Measurements from ENCODE around the gene SAP30L.

Gene SAP30L

GRCh38 chr5:154465169-154465568 is 19.4 kb downstream of the SAP30L start:
- DNase-seq (ENCODE audit: low spot score) = peak; percentile 65

GRCh38 chr5:154466147-154466546 is 20.4 kb downstream of the SAP30L start:
- DNase-seq (ENCODE audit: low spot score) = peak; percentile 59

- no peak for DNase-seq (ENCODE audit: low spot score)
These were observed 20.9 kb downstream of the SAP30L start for GRCh38 chr5:154466671-154467070.

- DNase-seq (ENCODE audit: low spot score) = peak; percentile 78
These were observed 22.0 kb downstream of the SAP30L start for GRCh38 chr5:154467655-154468354.

GRCh38 chr5:154470137-154470536 is 24.3 kb downstream of the SAP30L start:
- no peak for DNase-seq (ENCODE audit: low spot score)

GRCh38 chr5:154470947-154471870 is 25.4 kb downstream of the SAP30L start:
- DNase-seq (ENCODE audit: low spot score) = peak; percentile 44

GRCh38 chr5:154472871-154473580 is 27.2 kb downstream of the SAP30L start:
- no peak for DNase-seq (ENCODE audit: low spot score)

GRCh38 chr5:154473581-154474283 is 27.9 kb downstream of the SAP30L start:
- DNase-seq (ENCODE audit: low spot score) = no peak

GRCh38 chr5:154474396-154475334 is 28.9 kb downstream of the SAP30L start:
- no peak for DNase-seq (ENCODE audit: low spot score)

GRCh38 chr5:154475591-154476353 is 30.0 kb downstream of the SAP30L start:
- no peak for DNase-seq (ENCODE audit: low spot score)

GRCh38 chr5:154476354-154477205 is 30.8 kb downstream of the SAP30L start:
- no peak for DNase-seq (ENCODE audit: low spot score)

- no peak for DNase-seq (ENCODE audit: low spot score)
These were observed 31.8 kb downstream of the SAP30L start for GRCh38 chr5:154477382-154478223.

GRCh38 chr5:154478224-154478565 is 32.4 kb downstream of the SAP30L start, which contains the start of gene HAND1:
HAND1 (minus strand) TSS chr5:154478227; CDS start chr5:154478008, 219 bp downstream.
- DNase-seq (ENCODE audit: low spot score) = peak; percentile 89

GRCh38 chr5:154478752-154479159 is 33.0 kb downstream of the SAP30L start:
- DNase-seq (ENCODE audit: low spot score) = no peak

GRCh38 chr5:154479160-154479943 is 33.6 kb downstream of the SAP30L start:
- DNase-seq (ENCODE audit: low spot score) = no peak

GRCh38 chr5:154479944-154480750 is 34.4 kb downstream of the SAP30L start:
- DNase-seq (ENCODE audit: low spot score) = no peak
